ENCODE data around the gene MYL4.
A peak's percentile ranks its signal among the peaks of the same experiment; 100 is the strongest.
"Not testable (repeated sequence)": the region's sequence is repeated elsewhere in the genome, so short reads cannot be mapped to it uniquely, and the experiment has no call there.

The MYL4 gene

DNA sequence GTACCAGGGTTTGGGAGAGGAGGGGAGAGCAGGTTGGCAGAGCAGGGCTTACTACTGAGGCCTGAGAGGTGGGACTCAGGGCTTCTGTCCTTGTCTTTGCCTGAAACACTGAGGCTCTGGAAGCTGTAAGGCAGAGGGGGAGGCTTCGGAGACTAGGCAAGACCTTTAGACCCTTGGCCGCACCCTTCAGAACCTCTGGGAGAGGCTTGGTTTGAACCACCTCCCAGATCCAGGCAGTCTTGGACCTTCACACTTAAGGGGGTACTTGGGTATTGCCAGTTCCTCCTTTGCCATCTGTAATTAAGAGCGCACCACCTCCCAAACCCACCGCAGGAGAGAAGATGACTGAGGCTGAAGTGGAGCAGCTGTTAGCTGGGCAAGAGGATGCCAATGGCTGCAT is 12.9 kb downstream of the MYL4 start:
- no peak for DNase-seq

DNA sequence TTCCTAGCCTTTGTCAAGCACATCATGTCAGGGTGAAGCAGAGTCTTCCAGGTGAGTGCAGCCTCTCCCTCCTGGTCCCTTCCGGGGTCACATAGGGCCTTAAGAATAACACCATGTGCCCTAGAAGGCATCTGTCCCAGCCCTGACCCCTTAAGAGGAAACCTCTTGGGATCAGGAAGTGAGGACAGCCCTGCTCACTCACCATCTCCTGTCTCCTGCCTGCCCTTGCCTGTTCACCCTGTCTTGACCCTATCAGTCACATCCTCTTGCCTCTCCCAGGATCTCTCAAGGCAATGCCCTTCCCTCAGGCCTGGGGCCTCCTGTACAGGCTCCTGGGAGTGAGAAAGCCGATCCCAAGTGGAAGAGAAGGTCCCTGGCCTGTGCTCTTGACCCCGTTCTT is 13.9 kb downstream of the MYL4 start:
- DNase-seq: no peak

DNA sequence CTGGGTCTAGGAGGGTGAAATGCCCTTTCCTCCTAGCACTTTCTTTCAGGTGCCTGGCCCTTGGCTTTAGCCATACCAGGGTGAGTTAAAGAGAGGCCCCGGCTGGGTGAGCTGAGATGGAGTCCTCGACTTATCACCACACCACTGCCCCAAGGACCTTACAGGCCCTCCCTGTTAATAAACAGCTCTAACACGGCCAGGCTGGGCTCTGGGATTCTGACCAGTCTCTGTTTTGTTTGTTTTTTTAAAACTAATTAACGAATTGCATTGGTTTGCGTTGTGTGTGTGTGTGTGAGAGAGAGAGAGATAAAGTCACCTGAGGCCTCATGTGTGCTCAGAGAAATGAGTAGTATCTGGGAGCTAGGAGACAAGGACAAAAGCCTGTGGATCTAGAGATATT is 14.3 kb downstream of the MYL4 start:
- no peak for DNase-seq

DNA sequence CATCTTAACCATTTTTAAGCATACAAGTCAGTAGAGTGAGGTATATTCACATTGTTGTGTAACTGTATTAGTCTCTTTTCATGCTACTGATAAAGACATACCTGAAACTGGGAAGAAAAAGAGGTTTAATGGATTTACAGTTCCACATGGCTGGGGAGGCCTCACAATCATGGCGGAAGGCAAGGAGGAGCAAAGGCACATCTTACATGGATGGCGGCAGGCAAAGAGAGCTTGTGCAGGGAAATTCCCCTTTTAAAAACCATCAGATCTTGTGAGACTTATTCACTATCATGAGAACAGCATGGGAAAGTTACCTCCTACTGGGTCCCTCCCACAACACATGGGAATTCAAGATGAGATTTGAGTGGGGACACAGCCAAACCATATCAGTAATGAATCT is 14.9 kb downstream of the MYL4 start:
- not testable (repeated sequence) for DNase-seq

GRCh38 chr17:47224966-47225365 is 15.8 kb downstream of the MYL4 start:
- no peak for DNase-seq

- peak; percentile 20 for DNase-seq
Observed at GRCh38 chr17:47225436-47225858, 16.3 kb downstream of the MYL4 start.

GRCh38 chr17:47225911-47226688 is 17.0 kb downstream of the MYL4 start:
- DNase-seq: no peak

- DNase-seq: no peak
Observed at GRCh38 chr17:47227862-47228261, 18.7 kb downstream of the MYL4 start.

DNA sequence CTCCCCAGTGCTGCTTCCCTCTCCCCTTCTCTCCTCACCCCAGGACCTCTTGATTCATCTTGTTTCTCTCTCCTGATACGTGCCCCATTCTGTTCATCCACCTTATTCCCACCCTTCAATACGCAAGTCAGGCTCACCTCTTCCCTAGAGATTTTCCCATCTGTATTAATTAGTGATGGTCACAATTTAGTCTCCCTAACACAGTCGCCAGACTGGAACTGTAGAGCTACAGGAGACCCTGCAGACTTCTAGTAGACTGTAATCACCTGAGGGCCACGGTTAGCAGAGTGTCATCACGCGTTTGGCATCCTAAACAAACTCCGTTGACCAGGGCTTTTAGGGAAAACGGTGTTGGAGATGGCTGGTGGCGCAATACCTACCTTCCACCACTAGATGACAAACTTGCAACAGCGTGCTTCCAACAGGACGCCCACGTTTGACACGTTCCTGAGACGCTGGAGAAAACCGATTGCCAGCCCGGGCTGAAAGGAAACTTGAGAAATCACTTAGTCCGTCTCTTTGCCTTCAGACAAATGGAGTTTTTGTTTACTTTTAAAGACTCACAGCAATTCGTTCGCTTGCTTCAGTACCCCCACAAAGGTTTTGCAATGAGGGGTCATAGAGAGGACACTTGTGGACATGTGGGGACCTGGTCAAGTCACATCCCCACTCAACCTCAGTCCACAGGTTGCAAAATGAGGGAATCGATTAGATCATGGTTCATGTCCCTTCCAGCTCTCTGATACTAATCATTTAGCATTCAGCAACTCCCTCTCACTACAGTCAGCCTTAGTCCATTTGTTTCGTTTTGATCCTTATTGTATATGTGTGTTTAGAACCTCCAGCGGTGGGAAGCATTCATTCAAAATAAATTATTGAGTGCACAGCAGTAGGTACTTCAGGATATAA is 20.6 kb downstream of the MYL4 start:
- peak; percentile 60 for DNase-seq

DNA sequence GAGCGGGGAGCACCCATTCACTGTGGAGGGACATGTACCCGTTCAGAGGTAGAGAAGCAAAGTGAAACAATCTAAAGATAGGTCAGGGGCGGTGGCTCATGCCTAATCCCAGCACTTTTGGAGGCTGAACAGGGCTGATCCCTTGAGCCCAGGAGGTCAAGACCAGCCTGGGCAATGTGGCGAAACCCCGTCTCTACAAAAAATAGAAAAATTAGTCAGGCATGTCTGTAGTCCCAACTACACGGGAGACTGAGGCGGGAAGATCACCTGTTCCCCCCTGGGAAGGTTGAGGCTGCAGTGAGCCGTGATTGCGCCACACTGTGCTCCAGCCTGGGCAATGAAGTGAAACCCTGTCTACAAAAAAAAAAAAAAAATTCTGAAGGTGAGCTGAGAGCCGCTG is 21.7 kb downstream of the MYL4 start:
- DNase-seq: no peak

DNA sequence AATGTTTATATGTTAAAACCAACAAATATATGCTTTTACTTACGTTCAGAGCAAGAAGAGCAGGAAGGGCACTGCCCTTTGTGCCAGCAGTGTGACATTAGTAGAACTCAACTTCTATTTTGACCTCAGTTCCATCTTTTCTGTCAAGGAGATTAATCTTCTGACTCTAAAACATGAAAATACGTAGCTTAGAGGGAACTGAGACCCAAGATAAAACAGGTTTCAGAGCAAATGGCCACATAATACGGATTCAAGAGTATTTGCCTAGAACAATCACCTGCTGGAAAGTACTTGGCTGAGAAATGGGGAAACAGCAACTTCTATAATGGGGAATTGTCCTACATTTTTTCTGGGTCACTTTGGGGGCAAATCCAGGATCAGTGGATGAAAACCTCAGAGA is 22.2 kb downstream of the MYL4 start:
- no peak for DNase-seq

DNA sequence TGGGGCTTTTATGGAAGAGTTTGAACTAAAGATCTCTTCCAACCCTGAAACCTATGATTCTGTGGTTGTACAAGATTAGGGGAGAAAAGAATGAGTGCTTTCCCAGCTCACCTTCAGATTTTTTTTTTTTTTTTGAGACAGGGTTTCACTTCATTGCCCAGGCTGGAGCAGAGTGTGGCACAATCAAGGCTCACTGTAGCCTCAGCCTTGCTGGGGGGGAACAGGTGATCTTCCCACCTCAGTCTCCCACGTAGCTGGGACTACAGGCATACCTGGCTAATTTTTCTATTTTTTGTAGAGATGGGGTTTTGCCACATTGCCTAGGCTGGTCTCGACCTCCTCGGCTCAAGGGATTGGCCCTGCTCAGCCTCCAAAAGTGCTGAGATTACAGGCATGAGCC is 22.7 kb downstream of the MYL4 start:
- no peak for DNase-seq

DNA sequence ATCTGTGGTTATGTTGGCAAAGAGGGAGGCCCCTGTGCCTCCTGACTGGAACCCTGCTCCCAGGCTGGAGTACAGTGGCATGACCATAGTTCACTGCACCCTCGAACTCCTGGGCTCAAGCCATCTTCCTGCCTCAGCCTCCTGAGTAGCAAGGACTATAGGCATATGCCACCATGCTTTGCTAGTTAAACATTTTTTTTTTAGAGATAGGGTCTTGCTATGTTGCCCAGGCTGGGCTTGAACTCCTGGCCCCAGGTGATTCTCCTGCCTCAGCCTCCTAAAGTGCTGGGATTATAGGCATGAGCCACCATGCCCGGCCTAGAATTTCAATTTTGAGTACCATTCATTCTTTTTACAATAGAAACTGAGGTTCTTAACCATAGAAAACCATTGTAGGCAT is 23.3 kb downstream of the MYL4 start:
- DNase-seq: no peak

GRCh38 chr17:47235506-47235905 is 26.4 kb downstream of the MYL4 start:
- DNase-seq: no peak

- no peak for DNase-seq
Observed at GRCh38 chr17:47235923-47236322, 26.8 kb downstream of the MYL4 start.

DNA sequence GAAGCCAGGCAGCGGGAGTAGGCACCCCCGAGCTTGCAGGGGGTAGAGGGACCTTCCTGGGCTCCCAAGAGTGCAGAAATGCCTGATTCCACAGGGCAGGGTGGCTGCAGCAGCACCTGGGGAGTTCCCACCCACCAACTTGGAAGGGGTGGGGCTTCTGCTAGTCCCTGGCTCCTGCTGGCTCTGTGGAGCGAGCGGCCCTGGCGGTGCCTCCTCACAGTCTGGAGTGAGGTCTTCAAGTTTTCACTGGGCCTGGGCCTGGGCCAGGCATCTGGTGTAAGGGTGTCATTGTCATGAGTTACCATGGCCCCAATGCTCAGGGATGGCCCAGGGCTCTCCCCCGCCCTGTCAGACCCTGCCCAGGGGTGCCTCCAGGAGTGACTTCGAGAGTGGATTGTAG is 28.7 kb downstream of the MYL4 start:
- no peak for DNase-seq

GRCh38 chr17:47238321-47239010 is 29.3 kb downstream of the MYL4 start:
- DNase-seq: no peak

DNA sequence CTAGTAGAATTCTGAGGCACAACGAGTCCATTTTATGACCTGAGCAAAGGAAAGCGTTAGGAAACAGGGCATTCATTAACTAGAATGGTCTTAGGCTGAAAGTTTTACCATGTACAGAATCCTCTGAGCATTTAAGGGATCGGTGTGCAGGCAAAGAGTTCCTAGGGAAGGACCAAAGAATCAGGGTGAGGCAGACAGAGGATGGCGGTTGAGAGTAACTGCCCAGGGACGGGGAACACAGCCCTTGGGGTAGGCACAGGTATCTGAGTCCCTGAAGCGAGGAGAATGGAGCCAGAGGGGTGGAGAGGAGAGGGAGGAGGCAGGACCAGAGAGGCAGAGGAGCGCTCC is 30.4 kb downstream of the MYL4 start:
- DNase-seq: no peak

- peak; percentile 81 for DNase-seq
Observed at GRCh38 chr17:47239967-47240651, 31.0 kb downstream of the MYL4 start.

DNA sequence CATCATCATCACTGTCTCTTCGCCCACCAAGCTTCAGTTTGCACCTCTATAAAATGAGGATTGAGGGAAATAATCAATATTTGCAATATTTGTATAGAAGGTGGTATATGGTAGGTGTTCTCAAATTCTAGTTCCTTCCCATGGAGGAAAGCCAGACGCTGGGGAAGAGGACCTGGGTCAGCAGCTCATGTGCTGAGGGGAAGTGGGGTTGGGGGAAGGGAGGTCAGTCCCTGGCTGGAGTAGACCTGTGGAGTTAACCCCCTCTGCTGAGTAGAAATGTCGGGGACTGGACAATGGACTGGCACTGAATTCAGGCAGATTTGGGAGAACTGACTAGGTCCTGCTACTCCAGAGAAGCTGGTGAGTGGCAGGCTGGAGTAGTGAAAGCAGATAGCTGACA is 31.7 kb downstream of the MYL4 start:
- no peak for DNase-seq

- DNase-seq: no peak
Observed at GRCh38 chr17:47242648-47243047, 33.5 kb downstream of the MYL4 start.

DNA sequence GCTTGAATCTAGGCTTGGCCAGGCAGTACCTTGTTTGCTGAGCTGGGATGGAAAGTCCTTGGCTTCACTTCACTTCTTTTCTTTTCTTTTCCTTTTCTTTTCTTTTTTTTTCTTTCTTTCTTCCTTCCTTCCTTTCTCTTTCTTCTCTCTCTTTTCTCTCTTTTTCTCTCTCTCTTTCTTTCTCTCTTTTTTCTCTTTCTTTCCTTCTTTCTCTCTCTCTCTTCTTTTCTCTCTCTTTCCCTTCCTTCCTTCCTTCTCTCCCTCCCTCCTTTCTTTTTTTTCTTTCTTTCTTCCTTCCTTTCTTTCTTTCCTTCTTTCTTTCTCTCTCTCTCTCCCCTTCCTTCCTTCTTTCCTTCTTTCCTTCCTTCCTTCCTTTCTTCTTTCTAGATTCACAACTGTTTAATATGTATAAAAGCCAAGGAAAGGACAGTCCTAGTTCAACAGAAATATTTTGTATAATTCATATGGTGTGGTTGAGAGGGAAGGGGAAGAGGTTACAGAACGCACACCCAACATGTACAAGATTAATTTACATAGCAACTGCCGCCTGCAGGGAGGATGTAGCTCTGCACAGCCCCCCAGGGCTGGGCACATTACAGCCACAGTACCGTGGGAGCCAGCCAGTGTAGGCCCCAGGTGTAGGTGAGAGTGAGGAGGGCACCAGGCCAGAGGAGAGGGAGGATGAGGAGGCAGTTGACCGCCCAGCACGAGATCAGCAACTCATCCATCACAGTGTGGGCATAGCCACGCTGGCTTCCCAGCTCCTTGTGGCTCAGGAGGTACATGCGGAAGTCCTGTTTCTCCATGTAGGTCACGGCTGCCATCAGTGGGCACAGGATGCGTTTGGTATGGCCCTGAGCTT is 34.8 kb downstream of the MYL4 start:
- DNase-seq: no peak
